HG03064 (cell line): ENCODE results near the gene RBM4.
"Not testable (repeated sequence)": the region's sequence is repeated elsewhere in the genome, so short reads cannot be mapped to it uniquely, and the experiment has no call there.

Source experiments
- ATAC-seq: cut with Tn5 transposase; IDR thresholded peaks from one replicate; pipeline ENCODE4 v1.9.1; 2021; ENCODE audit warnings: low read depth; ENCODE audit not compliant: unreplicated experiment

The RBM4 gene, protein sequence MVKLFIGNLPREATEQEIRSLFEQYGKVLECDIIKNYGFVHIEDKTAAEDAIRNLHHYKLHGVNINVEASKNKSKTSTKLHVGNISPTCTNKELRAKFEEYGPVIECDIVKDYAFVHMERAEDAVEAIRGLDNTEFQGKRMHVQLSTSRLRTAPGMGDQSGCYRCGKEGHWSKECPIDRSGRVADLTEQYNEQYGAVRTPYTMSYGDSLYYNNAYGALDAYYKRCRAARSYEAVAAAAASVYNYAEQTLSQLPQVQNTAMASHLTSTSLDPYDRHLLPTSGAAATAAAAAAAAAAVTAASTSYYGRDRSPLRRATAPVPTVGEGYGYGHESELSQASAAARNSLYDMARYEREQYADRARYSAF

DNA sequence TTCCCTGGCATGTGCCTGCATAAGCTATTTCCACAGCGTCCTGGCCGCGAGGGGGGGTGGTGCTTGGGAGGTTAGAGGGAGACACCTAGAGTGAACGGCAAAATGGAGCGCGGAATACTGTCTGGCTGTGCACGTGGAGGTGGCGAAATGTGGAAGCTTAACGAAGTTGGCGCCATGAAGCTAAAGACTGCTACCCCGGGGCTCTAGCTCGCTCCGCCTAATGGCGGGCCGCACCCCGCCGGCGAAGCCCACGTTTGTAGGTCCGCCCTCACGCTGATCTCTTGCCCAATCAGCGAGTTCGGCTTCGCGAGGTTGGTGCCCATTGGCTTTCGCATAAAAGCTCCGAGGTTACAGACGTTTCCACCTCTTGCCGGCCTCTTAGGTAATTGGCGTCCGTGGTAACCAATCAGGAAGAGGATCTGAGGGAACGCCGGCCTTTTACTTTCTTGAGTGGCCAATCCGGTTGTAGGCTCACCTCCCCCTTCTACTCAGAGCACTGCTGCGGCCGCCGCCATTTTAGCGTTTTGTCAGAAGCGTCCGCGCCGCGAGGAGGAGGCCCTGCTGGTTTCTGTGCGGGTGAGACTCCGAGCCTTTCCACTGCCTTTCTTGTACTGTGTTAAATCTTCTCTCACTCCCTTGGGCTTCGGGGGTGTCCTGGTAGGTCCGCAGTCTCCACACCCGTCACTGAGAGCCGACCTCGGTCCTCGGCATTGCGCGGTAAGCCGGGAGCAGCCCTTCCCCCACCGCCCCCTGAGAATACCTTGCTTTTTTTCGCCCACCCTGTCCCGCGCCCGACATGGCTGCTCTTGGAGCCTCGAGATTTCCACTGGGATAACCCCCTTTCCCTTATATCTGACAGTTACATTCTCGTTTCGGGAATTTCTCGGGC, at the start of gene RBM4:
Gene RBM4 (plus strand): TSS at position 527 of the 889 bp plus-strand sequence. CDS start 1,009 bp downstream, outside the sequence.
- ATAC-seq, result peak; percentile 89

DNA sequence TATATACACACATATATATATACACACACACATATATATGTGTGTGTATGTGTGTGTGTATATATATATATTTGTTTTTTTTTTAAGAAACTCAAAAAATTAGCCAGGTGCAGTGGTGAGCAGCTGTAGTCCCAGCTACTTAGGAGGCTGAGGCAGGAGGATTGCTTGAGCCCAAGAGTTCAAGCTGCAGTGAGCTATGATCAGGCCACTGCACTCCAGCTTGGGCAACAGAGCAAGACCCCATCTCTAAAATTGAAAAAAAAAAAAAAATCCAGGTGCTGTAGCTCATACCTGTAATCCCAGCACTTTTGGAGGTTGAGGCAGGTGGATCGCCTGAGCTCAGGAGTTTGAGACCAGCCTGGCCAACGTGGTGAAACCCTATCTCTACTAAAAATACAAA, 49.2 kb upstream of the RBM4 start:
- ATAC-seq, result not testable (repeated sequence)

- no peak for ATAC-seq
These were observed 48.4 kb upstream of the RBM4 start for GRCh38 chr11:66589996-66590675.

- no peak for ATAC-seq
These were observed 47.3 kb upstream of the RBM4 start for GRCh38 chr11:66591175-66591574.

GRCh38 chr11:66592457-66593302, 45.8 kb upstream of the RBM4 start, which contains the start of the genes CCDC87 and CCS:
Gene CCDC87 (minus strand): TSS chr11:66593063. CDS start chr11:66593015, 48 bp downstream.
Gene CCS (plus strand): TSS chr11:66593185. CDS start chr11:66593262, 77 bp downstream.
- peak; percentile 86 for ATAC-seq

GRCh38 chr11:66593303-66593635, 45.2 kb upstream of the RBM4 start:
- ATAC-seq, result peak; percentile 3

DNA sequence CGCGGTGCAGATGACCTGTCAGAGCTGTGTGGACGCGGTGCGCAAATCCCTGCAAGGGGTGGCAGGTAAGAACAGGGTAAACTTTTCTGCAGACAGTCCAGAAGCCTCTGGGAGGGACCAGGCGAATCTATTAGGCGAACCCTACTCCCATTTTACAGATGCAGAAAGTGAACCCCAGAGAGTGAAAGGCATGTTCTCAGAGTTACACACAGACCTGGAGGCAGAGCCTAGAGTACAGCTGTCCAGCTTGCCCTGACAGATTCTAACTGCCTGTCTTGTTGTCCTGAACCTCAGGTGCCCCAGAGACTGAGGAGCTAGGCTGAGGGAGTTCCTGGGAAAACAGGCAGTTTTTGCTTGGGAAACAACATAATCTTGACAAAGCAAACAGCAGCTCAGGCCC, 44.9 kb upstream of the RBM4 start:
- no peak for ATAC-seq

DNA sequence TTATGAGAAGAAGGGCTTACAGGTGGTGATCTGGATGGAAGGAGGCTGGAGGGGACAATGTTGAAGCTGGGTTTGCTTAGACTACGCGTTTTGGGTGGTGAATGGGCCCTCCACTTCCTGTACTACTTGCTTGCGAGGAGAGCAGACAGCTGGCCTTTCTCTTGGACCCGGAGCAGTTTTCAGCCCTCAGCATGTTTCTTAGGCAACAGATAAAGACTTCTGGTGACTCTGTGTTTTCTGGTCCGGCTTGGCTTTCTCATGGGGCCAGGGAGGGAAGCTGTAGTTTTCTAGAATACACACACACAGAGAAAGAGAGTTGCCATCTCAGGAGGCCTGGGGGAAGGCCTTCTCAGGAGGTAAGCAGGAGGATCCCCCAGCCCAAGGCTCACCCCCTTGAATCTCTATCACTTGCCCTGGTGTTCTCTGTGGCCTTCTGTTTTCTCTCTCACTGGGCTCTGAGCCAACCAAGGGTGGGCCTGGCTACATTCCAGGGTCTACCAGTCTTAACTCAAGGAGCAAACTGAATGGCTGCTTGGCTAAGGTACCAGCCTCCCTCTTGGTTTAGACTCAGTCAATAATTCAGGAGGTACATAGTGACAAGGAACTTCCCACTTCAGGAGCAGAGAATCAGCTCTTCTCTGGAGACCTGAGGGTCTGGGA, 43.1 kb upstream of the RBM4 start:
- ATAC-seq, result no peak

DNA sequence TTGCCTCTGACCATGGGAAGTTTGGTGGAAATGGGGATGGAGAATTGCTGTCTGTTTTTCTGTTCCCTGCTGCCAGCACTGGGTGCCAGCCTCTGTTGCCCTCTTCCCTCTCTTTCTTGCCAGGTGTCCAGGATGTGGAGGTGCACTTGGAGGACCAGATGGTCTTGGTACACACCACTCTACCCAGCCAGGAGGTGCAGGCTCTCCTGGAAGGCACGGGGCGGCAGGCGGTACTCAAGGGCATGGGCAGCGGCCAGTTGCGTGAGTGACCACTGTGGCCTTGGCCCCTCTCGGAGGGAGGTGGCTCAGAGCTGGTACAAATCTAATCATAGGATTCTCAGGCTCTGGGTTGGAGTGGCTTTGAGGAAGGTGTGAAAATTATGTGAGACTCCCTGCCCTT, 39.5 kb upstream of the RBM4 start:
- no peak for ATAC-seq

- no peak for ATAC-seq
These were observed 38.3 kb upstream of the RBM4 start for GRCh38 chr11:66600219-66600618.

GRCh38 chr11:66600631-66601233, 37.8 kb upstream of the RBM4 start:
- ATAC-seq, result no peak

DNA sequence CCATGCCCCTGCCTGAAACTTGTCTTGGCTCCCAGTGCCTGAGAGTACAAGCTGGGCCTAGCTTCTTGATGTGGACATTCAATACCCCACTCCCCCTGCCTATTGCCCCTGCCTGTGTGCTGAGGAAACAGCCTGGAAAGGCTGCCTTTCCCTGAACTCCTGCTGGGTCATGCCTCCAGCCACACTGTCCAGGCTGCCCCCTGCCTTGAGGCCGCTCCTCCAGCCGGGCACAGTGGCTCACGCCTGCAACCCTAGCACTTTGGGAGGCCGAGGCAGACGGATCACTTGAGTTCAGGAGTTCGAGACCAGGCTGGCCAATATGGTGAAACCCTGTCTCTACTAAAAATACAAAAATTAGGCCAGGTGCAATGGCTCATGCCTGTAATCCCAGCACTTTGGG, 35.4 kb upstream of the RBM4 start:
- ATAC-seq, result no peak

GRCh38 chr11:66604155-66604554, 34.3 kb upstream of the RBM4 start:
- ATAC-seq, result no peak

DNA sequence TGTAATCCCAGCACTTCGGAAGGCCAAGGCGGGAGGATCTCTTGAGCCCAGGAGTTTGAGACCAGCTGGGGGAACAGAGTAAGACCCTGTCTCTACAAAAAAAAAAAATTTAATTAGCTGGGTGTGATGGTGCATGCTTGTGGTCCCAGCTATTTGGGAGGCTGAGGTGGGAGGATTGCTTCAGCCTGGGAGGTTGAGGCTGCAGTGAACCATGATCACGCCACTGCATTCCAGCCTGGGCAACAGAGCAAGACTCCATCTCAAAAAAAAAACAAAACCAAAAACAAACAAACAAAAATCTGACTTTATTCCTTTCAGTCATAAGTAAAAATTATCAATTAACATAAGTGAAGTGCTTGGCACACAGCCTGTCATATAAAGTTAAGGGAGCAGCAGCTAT, 31.9 kb upstream of the RBM4 start:
- ATAC-seq, result not testable (repeated sequence)

GRCh38 chr11:66607126-66607834, 31.2 kb upstream of the RBM4 start:
- ATAC-seq, result no peak

GRCh38 chr11:66609721-66610617, 28.5 kb upstream of the RBM4 start:
- ATAC-seq, result no peak

GRCh38 chr11:66612458-66612857, 26.0 kb upstream of the RBM4 start:
- no peak for ATAC-seq

- no peak for ATAC-seq
These were observed 24.4 kb upstream of the RBM4 start for GRCh38 chr11:66614073-66614472.
